K562 (cell line): Measurements from ENCODE around the gene CRACR2B. TPM values are rescaled to one million over a fixed set of nuclear protein-coding genes. Genes with fewer than 3 reads are reported as not detected.
A peak's percentile ranks its signal among the peaks of the same experiment; 100 is the strongest.

Source experiments
- ARNT ChIP-seq, 2 experiments: fragments of 450-650 bp; IDR thresholded peaks; 2 replicates each; pipeline ENCODE4 v1.6.1; 2016; ENCODE audit warnings: mild to moderate bottlenecking in 1 of 2
- BDP1 ChIP-seq: IDR thresholded peaks from 3 replicates; pipeline ENCODE4 v1.6.1; 2011; ENCODE audit not compliant: insufficient read length, insufficient read depth
- CREBBP ChIP-seq: IDR thresholded peaks from one replicate; pipeline ENCODE4 v1.6.1; 2012; ENCODE audit warnings: low read depth, mild to moderate bottlenecking, control low read depth, inconsistent platforms, low read length
- ESRRA ChIP-seq: fragments of 450-650 bp; IDR thresholded peaks from 2 replicates; pipeline ENCODE4 v1.6.1; 2014; ENCODE audit warnings: low read depth, mild to moderate bottlenecking, moderate library complexity, borderline replicate concordance
- FOXA1 ChIP-seq: fragments of 450-650 bp; IDR thresholded peaks from 2 replicates; pipeline ENCODE4 v1.6.1; 2016; ENCODE audit warnings: mild to moderate bottlenecking, borderline replicate concordance
- GTF2E2 ChIP-seq: fragments of 200-800 bp; sonication (Bioruptor generic); IDR thresholded peaks from 2 replicates; pipeline ENCODE4 v1.6.1; 2016; ENCODE audit warnings: missing genetic modification characterization, missing compliant biosample characterization
- HCFC1 ChIP-seq: IDR thresholded peaks from 2 replicates; pipeline ENCODE4 v1.6.1; 2012; ENCODE audit warnings: low read depth, low read length, improper control_type of control experiment
- HLTF ChIP-seq: fragments of 450-650 bp; IDR thresholded peaks from 2 replicates; pipeline ENCODE4 v1.6.1; 2016
- JUNB ChIP-seq: fragments of 450-650 bp; formaldehyde crosslinking; conservative IDR thresholded peaks from 2 replicates; pipeline ENCODE4 v1.4.0; 2020; ENCODE audit warnings: mild to moderate bottlenecking
- KLF16 ChIP-seq: IDR thresholded peaks from 2 replicates; pipeline ENCODE4 v1.6.1; 2016; ENCODE audit warnings: antibody characterized with exemption
- NFIC ChIP-seq: fragments of 450-650 bp; IDR thresholded peaks from 2 replicates; pipeline ENCODE4 v1.6.1; 2017; ENCODE audit warnings: mild to moderate bottlenecking, inconsistent platforms
- RBM15 ChIP-seq: fragments of 200-400 bp; formaldehyde crosslinking; IDR thresholded peaks from 2 replicates; pipeline ENCODE4 v1.6.1; 2018; ENCODE audit warnings: mild to moderate bottlenecking, low read length, moderate library complexity; ENCODE audit not compliant: insufficient read depth
- TEAD1 ChIP-seq, 2 experiments: fragments of 450-650 bp in 1 of 2; sonication (generic) in 1 of 2; formaldehyde crosslinking; IDR thresholded peaks; 2 replicates each; pipeline versions ENCODE4 v1.4.0 to v1.8.0; 2020 to 2022; ENCODE audit warnings: mild to moderate bottlenecking in 2 of 2, missing genetic modification reagents in 1 of 2
- ZNF224 ChIP-seq: sonication (generic); formaldehyde crosslinking; IDR thresholded peaks from 2 replicates; pipeline ENCODE4 v1.8.0; 2022; ENCODE audit warnings: mild to moderate bottlenecking, missing genetic modification reagents
- ZNF253 ChIP-seq: fragments of 250-450 bp; sonication (Bioruptor Pico); conservative IDR thresholded peaks from 2 replicates; pipeline ENCODE4 v1.6.1; 2021; ENCODE audit warnings: mild to moderate bottlenecking
- ZNF263 ChIP-seq: sonication (generic); formaldehyde crosslinking; IDR thresholded peaks from 2 replicates; pipeline ENCODE4 v1.8.0; 2022; ENCODE audit warnings: mild to moderate bottlenecking, missing genetic modification reagents, borderline replicate concordance
- ZNF282 ChIP-seq: sonication (generic); formaldehyde crosslinking; IDR thresholded peaks from 2 replicates; pipeline ENCODE4 v1.8.1; 2023; ENCODE audit warnings: missing genetic modification reagents
- polyA plus RNA-seq, 8 experiments: library from polyadenylated mRNA; depleted of rRNA in 4 of 8; stranded (reverse) in 5 of 8; unstranded in 3 of 8; fragments of >200 nt; fragmentation: Nextera tagmentation in 2 of 8; fragmentation: Illumina TruSeq in 1 of 8; extraction: Ambion mirVana in 2 of 8; extraction: Trizol in 1 of 8; gene quantifications; 2 replicates each; pipeline versions ENCODE4 v1.2.1 to v1.2.3, GENCODE V29; 2011 to 2014; ENCODE audit warnings: inconsistent platforms in 1 of 8, missing spikeins in 1 of 8
- total RNA-seq, 7 experiments: library from RNA; depleted of rRNA in 6 of 7; stranded (reverse); fragments of >200 nt in 6 of 7; fragmentation: Illumina TruSeq in 2 of 7; extraction: Trizol in 2 of 7; gene quantifications; 2 replicates each; pipeline versions ENCODE4 v1.2.1 to v1.2.3, GENCODE V29; 2011 to 2021; ENCODE audit warnings: low replicate concordance in 1 of 7
- TF ChIP-seq, protein P1 (sequence below): IDR thresholded peaks from 2 replicates; pipeline ENCODE4 v1.6.1; 2016; ENCODE audit warnings: missing genetic modification characterization, missing compliant biosample characterization
- TF ChIP-seq, protein P2 (sequence below): sonication (generic); formaldehyde crosslinking; IDR thresholded peaks from 2 replicates; pipeline ENCODE4 v1.8.1; 2023; ENCODE audit warnings: mild to moderate bottlenecking, missing genetic modification reagents
- TF ChIP-seq, protein P3 (sequence below): fragments of 450-650 bp; formaldehyde crosslinking; IDR thresholded peaks from 2 replicates; pipeline ENCODE4 v1.4.0; 2020; ENCODE audit warnings: mild to moderate bottlenecking, moderate library complexity
- TF ChIP-seq, protein P4 (sequence below): sonication (generic); formaldehyde crosslinking; IDR thresholded peaks from 2 replicates; pipeline ENCODE4 v1.9.0; 2022; ENCODE audit warnings: mild to moderate bottlenecking, missing genetic modification reagents

The CRACR2B gene
- total and polyA plus RNA-seq, 9 of the 15 experiments (the other 6 are each of a cell fraction or from before 2014, with no cell fraction given) = 0.10 to 51.0 (median 6.0) TPM

DNA sequence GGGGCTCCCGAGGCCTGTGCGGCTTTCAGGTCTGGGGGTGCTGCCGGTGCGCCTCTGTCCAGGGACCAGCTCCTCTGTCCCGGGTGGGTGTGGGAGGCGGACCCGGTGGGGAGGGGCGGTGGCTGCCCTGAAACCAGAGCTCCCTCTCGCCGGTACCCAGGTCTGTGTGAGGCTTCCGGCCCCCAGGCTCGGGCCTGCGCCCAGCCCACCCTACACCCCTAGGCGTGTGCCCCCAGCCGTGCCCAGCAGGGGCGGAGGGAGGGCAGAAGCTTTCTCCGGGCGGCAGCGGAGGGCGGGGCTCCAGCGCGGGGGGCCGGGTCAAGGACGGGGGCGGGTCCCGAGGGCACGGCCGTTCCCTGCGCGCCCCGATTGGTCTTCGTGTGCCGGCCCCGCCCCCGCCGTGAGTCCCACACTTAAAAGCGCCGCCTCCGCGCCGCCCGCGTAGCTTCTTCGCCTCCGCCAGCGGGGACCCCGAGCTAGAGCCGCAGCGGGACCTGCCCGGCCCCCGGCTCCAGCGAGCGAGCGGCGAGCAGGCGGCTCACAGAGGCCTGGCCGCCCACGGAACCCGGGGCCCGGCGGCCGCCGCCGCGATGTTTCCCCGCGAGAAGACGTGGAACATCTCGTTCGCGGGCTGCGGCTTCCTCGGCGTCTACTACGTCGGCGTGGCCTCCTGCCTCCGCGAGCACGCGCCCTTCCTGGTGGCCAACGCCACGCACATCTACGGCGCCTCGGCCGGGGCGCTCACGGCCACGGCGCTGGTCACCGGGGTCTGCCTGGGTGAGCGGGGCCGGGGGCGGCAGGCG lies 8.4 kb upstream of the CRACR2B start (continued):
- TF ChIP-seq RBM15 = no peak
- TF ChIP-seq ARNT (IDR thresholded peaks at IDR 0.05) = no peak
- TF ChIP-seq, protein P1, sequence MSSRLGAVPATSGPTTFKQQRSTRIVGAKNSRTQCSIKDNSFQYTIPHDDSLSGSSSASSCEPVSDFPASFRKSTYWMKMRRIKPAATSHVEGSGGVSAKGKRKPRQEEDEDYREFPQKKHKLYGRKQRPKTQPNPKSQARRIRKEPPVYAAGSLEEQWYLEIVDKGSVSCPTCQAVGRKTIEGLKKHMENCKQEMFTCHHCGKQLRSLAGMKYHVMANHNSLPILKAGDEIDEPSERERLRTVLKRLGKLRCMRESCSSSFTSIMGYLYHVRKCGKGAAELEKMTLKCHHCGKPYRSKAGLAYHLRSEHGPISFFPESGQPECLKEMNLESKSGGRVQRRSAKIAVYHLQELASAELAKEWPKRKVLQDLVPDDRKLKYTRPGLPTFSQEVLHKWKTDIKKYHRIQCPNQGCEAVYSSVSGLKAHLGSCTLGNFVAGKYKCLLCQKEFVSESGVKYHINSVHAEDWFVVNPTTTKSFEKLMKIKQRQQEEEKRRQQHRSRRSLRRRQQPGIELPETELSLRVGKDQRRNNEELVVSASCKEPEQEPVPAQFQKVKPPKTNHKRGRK (tag) = no peak
- TF ChIP-seq, protein P2, sequence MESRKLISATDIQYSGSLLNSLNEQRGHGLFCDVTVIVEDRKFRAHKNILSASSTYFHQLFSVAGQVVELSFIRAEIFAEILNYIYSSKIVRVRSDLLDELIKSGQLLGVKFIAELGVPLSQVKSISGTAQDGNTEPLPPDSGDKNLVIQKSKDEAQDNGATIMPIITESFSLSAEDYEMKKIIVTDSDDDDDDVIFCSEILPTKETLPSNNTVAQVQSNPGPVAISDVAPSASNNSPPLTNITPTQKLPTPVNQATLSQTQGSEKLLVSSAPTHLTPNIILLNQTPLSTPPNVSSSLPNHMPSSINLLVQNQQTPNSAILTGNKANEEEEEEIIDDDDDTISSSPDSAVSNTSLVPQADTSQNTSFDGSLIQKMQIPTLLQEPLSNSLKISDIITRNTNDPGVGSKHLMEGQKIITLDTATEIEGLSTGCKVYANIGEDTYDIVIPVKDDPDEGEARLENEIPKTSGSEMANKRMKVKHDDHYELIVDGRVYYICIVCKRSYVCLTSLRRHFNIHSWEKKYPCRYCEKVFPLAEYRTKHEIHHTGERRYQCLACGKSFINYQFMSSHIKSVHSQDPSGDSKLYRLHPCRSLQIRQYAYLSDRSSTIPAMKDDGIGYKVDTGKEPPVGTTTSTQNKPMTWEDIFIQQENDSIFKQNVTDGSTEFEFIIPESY (CRISPR knock-in tag) = no peak
- TF ChIP-seq NFIC = peak; percentile 15; the same call in 1 of the 2 replicates
- TF ChIP-seq ZNF263 (CRISPR knock-in tag) = peak; percentile 15; the same call in 1 of the 2 replicates
- TF ChIP-seq, protein P3, sequence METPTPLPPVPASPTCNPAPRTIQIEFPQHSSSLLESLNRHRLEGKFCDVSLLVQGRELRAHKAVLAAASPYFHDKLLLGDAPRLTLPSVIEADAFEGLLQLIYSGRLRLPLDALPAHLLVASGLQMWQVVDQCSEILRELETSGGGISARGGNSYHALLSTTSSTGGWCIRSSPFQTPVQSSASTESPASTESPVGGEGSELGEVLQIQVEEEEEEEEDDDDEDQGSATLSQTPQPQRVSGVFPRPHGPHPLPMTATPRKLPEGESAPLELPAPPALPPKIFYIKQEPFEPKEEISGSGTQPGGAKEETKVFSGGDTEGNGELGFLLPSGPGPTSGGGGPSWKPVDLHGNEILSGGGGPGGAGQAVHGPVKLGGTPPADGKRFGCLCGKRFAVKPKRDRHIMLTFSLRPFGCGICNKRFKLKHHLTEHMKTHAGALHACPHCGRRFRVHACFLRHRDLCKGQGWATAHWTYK = 0 out of 2 replicates have a peak, but pooled peaks have one; percentile 66
- no peak for TF ChIP-seq CREBBP
- no peak; a peak in 1 of 4 replicates for TF ChIP-seq TEAD1 (CRISPR knock-in tag; IDR thresholded peaks at IDR 0.05)
- TF ChIP-seq, protein P4, sequence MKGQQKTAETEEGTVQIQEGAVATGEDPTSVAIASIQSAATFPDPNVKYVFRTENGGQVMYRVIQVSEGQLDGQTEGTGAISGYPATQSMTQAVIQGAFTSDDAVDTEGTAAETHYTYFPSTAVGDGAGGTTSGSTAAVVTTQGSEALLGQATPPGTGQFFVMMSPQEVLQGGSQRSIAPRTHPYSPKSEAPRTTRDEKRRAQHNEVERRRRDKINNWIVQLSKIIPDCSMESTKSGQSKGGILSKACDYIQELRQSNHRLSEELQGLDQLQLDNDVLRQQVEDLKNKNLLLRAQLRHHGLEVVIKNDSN (CRISPR knock-in tag) = no peak
- no peak for TF ChIP-seq KLF16
- TF ChIP-seq BDP1 = no peak
- no peak for TF ChIP-seq ZNF253
- no peak for TF ChIP-seq FOXA1
- no peak; the same call in 1 of the 2 replicates for TF ChIP-seq ESRRA
- peak; percentile 77; the same call in 1 of the 2 replicates for TF ChIP-seq ZNF282 (CRISPR knock-in tag)
- no peak for TF ChIP-seq HCFC1
- no peak for TF ChIP-seq JUNB (CRISPR knock-in tag)
- TF ChIP-seq ZNF224 (CRISPR knock-in tag) = no peak
- TF ChIP-seq HLTF = no peak
- TF ChIP-seq GTF2E2 (tag) = no peak
